H1 (cell line): ENCODE results near the gene UBE2E2. TPM values are rescaled to one million over a fixed set of nuclear protein-coding genes. Genes with fewer than 3 reads are reported as not detected.

Source experiments
- USF2 ChIP-seq: IDR thresholded peaks from 2 replicates; pipeline ENCODE4 v1.6.1; 2011; ENCODE audit warnings: low read length, improper control_type of control experiment
- polyA plus RNA-seq, 7 experiments: library from polyadenylated mRNA; depleted of rRNA in 3 of 7; stranded (reverse) in 5 of 7; unstranded in 2 of 7; fragments of >200 nt in 5 of 7; fragments of 200-250 nt in 2 of 7; gene quantifications; 1 replicate in 5 of 7; 2 replicates in 1 of 7; 4 replicates in 1 of 7; pipeline versions ENCODE4 v1.2.1 to v1.2.3, GENCODE V29; 2011 to 2013; ENCODE audit warnings: missing spikeins in 2 of 7, mixed read lengths in 2 of 7
- total RNA-seq: library from RNA; stranded (reverse); fragmentation: NEBNext Ultra II Directional; extraction: Animal tissue kit (Norgen Biotek cat#: 25700); gene quantifications from 2 replicates; pipeline ENCODE4 v1.2.1, GENCODE V29; 2021

The UBE2E2 gene
- total and polyA plus RNA-seq, 2 of the 8 experiments (the other 6 are each of a cell fraction or from before 2014, with no cell fraction given) = 57.6 to 70.6 TPM

GRCh38 chr3:23619705-23620637 is 416.8 kb downstream of the UBE2E2 start (continued):
- no peak for TF ChIP-seq USF2
